GM19397 (cell line): ENCODE measurements around the gene TAP2.

Experiments used
- ATAC-seq: cut with Tn5 transposase; IDR thresholded peaks from one replicate; pipeline ENCODE4 v1.9.1; 2021; ENCODE audit warnings: mild to moderate bottlenecking, moderate library complexity; ENCODE audit not compliant: unreplicated experiment

The TAP2 gene

GRCh38 chr6:32796848-32797776, 41.4 kb downstream of the TAP2 start:
- no peak for ATAC-seq

DNA sequence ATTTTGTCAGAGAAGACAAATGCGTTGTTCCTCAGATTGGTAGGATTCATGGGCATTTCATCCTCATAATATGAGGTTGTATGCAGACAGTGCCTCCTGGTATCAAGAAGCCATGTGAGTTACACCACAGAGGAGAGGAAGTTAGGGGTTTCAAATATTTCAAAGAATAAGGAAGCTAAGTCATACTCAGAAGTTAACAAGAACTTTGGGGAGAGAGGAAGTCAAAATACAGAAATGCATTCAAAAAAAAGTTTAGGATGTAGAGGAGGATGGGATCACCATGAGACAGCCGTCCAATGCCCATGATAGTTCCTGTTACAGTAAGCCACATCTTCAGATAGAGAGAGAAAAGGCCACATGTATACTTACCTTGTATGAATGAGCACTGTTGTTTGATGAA, 44.0 kb downstream of the TAP2 start:
- no peak for ATAC-seq

GRCh38 chr6:32792901-32793435, 45.6 kb downstream of the TAP2 start:
- no peak for ATAC-seq

DNA sequence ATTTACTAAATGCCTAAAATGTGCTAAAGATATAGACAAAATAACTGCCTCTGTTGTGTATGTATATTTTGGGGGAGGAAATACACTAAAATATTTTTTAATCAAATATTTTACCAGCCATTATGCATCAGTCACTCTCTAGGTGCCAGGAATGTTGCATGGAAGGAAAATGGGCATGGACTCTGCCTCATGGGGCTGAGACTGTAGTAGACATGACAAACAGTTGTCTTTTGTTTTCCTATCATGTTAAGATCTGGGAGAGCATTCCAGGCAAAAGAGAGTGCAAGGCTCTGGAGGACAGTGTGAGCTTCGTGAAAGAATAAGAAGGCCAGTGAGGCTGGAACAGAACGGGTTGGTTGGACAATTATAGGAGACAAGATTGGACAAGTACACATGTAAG, 48.2 kb downstream of the TAP2 start:
- ATAC-seq, result no peak
